OCI-LY3 (cell line): Measurements from ENCODE around the gene BIRC7.

Experiments used
- CTCF ChIP-seq: fragments of 200-600, 300-600 bp; sonication (generic); IDR thresholded peaks from 2 replicates; pipeline ENCODE4 v1.5.1; 2014; ENCODE audit warnings: antibody characterized with exemption, low read length, low read depth
- EZH2phosphoT487 ChIP-seq: fragments of 200-600 bp; shearing (Covaris generic); IDR thresholded peaks from 2 replicates; pipeline ENCODE4 v1.6.1; 2018; ENCODE audit warnings: antibody characterized with exemption, mixed run types, low read depth

- no peak for TF ChIP-seq CTCF
- no peak for TF ChIP-seq EZH2phosphoT487
Observed at GRCh38 chr20:63233924-63234323, 1.8 kb upstream of the BIRC7 start.
